A204.1 (cell line): ENCODE results near the gene CD7.

Experiments used
- FAIRE-seq: peaks from 2 replicates; lab custom pipeline; 2012; peaks lifted over from hg19 to GRCh38; lab: Jason Lieb, UNC

CD7 gene

GRCh38 chr17:82346342-82347300 lies 29.2 kb upstream of the CD7 start:
- FAIRE-seq, result no peak

- no peak for FAIRE-seq
Observed at GRCh38 chr17:82345151-82345976, 28.0 kb upstream of the CD7 start.

- no peak for FAIRE-seq
Observed at GRCh38 chr17:82344175-82344907, 26.9 kb upstream of the CD7 start.

- FAIRE-seq, result no peak
Observed at GRCh38 chr17:82343560-82343959, 26.2 kb upstream of the CD7 start.

- FAIRE-seq, result no peak
Observed at GRCh38 chr17:82342361-82343079, 25.1 kb upstream of the CD7 start.

GRCh38 chr17:82339634-82340580 lies 22.5 kb upstream of the CD7 start:
- no peak for FAIRE-seq

GRCh38 chr17:82338858-82339633 lies 21.6 kb upstream of the CD7 start:
- no peak for FAIRE-seq

- FAIRE-seq, result peak; percentile 68
Observed at GRCh38 chr17:82334622-82335394, 17.4 kb upstream of the CD7 start.

- FAIRE-seq, result no peak
Observed at GRCh38 chr17:82334204-82334621, 16.8 kb upstream of the CD7 start.

- FAIRE-seq, result no peak
Observed at GRCh38 chr17:82333279-82334171, 16.1 kb upstream of the CD7 start, which contains the start of gene SECTM1. Gene SECTM1, minus strand, starts transcription at chr17:82333766. Its CDS starts 6,526 bp downstream, at chr17:82327240.

GRCh38 chr17:82332669-82333278 lies 15.4 kb upstream of the CD7 start:
- FAIRE-seq, result no peak

- no peak for FAIRE-seq
Observed at GRCh38 chr17:82331345-82331939, 14.0 kb upstream of the CD7 start.

- FAIRE-seq, result no peak
Observed at GRCh38 chr17:82330322-82331239, 13.2 kb upstream of the CD7 start.

- no peak for FAIRE-seq
Observed at GRCh38 chr17:82329683-82330321, 12.4 kb upstream of the CD7 start.

GRCh38 chr17:82328994-82329507 lies 11.6 kb upstream of the CD7 start:
- FAIRE-seq, result no peak
